GM13977 (cell line): ENCODE results near the gene USH1C.

Source experiments
- DNase-seq: peaks from one replicate; pipeline ENCODE4 v3.0.0; 2012; ENCODE audit warnings: low spot score
- in situ Hi-C: fragments of 300-500 bp; cut with MboI; formaldehyde crosslinking; loops from one replicate; pipeline ENCODE4 v1.12.0; 2022; ENCODE audit warnings: low sequenced_read_pairs, low pct_unique_long_range_greater_than_20kb, mixed read lengths, inconsistent platforms; ENCODE audit not compliant: unreplicated experiment
- TF ChIP-seq, protein P1 (sequence below): IDR thresholded peaks from 2 replicates; pipeline ENCODE4 v1.5.1; 2012; ENCODE audit warnings: mild to moderate bottlenecking, control low read depth; ENCODE audit not compliant: insufficient read depth; ENCODE audit errors: extremely low read depth, missing control alignments

The USH1C gene

DNA sequence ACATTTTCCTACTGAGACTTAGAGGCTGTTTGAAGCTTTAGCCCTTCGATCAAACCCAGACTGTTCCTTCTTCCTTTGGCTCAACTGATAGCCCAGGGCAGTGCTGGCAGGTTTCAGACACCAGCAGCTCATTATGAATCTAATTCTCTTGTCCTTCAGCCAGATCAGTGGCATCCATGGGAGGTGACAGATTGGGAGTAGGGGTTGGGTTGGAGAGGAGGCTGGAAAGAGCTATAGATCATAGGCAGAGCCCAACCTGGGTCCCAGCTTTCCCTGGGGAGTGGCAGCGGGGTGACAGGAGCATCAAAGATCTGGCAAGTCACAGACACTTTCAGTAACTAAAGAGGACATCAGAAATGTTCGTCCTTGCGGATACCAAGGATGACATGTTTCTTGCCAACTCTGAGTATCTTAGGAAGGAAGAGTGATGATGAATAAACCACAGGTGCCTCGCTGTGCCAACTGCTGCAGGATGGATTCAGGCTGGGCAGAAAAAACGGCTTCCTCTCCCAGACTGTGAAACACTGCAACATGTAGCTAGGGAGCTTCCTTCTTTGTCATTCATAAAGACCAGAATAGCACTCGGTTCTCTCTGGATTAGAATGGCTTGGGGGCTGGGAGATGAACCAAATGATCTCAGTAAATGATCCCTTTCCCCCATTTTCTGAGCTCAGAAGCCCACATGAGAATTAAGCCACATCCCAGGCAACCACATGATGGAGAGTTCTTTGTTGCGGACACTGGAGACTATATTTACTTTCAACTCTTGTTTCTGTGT, 86.6 kb downstream of the USH1C start:
- TF ChIP-seq, protein P1, sequence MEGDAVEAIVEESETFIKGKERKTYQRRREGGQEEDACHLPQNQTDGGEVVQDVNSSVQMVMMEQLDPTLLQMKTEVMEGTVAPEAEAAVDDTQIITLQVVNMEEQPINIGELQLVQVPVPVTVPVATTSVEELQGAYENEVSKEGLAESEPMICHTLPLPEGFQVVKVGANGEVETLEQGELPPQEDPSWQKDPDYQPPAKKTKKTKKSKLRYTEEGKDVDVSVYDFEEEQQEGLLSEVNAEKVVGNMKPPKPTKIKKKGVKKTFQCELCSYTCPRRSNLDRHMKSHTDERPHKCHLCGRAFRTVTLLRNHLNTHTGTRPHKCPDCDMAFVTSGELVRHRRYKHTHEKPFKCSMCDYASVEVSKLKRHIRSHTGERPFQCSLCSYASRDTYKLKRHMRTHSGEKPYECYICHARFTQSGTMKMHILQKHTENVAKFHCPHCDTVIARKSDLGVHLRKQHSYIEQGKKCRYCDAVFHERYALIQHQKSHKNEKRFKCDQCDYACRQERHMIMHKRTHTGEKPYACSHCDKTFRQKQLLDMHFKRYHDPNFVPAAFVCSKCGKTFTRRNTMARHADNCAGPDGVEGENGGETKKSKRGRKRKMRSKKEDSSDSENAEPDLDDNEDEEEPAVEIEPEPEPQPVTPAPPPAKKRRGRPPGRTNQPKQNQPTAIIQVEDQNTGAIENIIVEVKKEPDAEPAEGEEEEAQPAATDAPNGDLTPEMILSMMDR: no peak
- in situ Hi-C loops: no loop called here
- no peak for DNase-seq

DNA sequence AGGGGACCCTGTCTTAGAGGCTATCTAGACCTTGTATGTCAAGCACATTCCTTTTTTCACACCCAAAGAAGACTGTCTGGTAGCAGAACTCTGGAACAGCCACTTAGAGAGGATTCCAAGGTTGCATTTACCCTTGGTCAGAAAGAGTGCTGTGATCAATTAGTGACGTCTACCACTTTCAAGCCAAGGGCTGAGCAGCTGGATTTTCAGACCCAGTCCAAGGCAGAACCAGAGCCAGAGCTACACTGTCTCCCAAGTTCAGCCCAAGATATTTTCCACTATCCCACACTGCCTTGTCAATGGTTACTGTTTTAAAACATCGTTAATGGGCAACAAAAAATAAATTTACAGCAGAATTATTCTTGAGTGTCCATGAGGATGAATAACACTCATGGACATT, 91.5 kb downstream of the USH1C start:
- TF ChIP-seq, protein P1: no peak

DNA sequence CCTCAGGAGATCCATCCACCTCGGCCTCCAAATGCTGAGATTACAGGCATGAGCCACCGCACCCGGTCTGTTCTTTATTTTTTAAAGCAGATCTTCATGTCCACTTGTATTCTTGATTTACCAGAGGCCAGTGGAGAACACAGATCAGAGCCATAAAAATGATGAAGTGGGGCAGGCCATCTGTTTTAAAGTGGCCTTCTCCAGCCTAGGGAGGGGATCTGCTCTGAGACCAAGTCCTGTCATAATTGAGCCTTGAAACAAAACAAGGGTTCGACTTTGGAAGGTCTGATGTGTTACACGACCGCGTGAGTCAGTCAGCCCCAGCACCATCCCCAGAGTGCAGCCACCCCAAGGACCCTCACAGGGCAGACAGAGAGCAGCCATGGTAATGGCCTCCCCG, 95.1 kb downstream of the USH1C start:
- in situ Hi-C loops: no loop called here
- no peak for DNase-seq
- TF ChIP-seq, protein P1: no peak

More for the DNA sequence above, 91.5 kb downstream of the USH1C start:
- in situ Hi-C loops: no loop called here
- DNase-seq: no peak

DNA sequence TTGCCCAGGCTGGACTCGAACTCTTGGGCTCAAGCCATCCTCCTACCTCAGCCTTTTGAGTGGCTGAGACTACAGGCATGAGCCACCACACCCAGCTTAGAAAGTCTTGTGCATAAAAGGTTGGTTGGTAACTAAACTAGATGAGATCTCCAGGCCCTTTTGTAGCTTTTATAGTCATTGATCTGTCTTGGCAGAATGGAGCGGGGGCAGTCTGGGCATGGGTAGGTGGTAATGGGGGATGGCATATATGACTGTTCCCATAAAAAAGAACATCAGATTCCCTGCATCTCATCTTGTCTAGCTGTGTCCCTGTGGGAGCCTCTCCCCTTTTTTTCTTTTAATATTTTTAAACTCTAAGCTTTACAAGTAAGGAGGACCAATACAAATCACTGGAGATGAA, 97.7 kb downstream of the USH1C start:
- DNase-seq: no peak
- TF ChIP-seq, protein P1: no peak
- in situ Hi-C loops: no loop called here

DNA sequence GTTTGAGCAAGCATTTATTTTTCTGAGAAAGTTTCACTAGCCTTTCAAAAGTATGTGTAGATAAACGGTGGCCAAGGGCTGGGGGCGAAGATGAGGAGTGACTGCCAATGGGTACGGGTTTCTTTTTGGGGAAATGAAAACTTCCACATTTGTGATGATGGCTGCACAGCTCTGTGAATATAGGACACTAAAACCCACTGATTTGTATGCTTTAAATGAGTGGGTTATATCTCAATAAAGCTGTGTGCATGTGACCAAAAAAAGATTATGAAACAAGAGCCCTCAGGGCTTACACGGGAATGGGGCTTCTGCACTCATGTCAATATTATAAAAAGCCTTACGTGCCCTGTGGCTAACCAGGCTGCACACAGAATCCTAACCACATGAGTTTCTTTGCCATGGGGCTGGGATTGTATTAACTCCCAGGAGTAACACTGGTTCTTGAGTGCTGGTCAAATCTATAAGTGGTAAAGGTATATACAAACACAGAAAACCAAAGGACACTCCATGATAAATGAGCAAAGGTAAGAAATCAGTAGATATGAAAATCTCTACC, 98.9 kb downstream of the USH1C start:
- in situ Hi-C loops: no loop called here
- TF ChIP-seq, protein P1: no peak
- DNase-seq: no peak

DNA sequence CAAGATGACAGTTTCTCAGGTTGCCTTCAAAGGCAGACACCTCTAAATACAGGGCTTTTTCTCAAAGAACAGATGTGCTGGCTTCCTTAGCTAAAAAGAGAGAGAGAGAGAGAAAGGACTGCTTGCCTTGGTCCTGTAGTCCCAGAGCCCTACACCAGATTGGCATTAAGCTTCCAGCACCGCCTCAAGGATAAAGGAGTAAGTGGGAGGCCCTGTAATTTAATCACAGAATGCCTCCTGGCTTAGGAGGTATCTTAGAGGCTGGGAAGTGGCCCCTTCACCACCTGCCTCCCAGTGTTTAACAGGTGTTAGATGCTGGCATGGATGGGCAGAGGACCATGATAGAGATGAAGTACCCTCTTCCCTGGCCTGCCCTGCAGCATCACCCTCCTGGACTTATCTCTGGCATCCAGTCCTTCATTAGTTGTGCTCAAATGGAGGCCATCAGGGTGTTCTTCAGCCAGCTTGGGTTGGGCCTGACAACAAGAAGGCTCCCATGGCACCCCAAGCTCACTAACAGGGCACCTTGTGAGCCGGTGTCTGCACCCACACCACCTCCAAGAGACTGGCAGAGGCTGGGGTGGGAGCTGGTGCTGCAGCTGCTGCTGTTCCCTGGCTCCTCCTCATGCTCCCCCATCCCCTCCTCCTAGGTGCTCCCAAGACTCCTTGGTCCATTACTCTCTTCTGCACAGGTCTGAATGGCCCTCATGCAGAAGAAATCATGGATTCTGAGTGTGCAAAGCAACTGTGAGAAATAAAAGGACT, 100.1 kb downstream of the USH1C start:
- TF ChIP-seq, protein P1: no peak
- in situ Hi-C loops: no loop called here
- DNase-seq: no peak
